ENCODE data around the gene MTA3.
"Not testable (repeated sequence)": the region's sequence is repeated elsewhere in the genome, so short reads cannot be mapped to it uniquely, and the experiment has no call there.

The MTA3 gene

GRCh38 chr2:42663828-42664227 lies 95.4 kb downstream of the MTA3 start:
- DNase-seq (ENCODE audit: low spot score): no peak

GRCh38 chr2:42673989-42674579 lies 105.7 kb downstream of the MTA3 start:
- DNase-seq (ENCODE audit: low spot score): no peak

- no peak for DNase-seq (ENCODE audit: low spot score)
Observed at GRCh38 chr2:42675815-42676214, 107.4 kb downstream of the MTA3 start.

GRCh38 chr2:42685303-42685702 lies 116.9 kb downstream of the MTA3 start:
- DNase-seq (ENCODE audit: low spot score): no peak

- DNase-seq (ENCODE audit: low spot score): no peak
Observed at GRCh38 chr2:42693013-42693615, 124.7 kb downstream of the MTA3 start.

- DNase-seq (ENCODE audit: low spot score): no peak
Observed at GRCh38 chr2:42693688-42694479, 125.5 kb downstream of the MTA3 start.

GRCh38 chr2:42696987-42697386 lies 128.6 kb downstream of the MTA3 start:
- no peak for DNase-seq (ENCODE audit: low spot score)

GRCh38 chr2:42698940-42699339 lies 130.5 kb downstream of the MTA3 start:
- no peak for DNase-seq (ENCODE audit: low spot score)

GRCh38 chr2:42706836-42707235 lies 138.4 kb downstream of the MTA3 start:
- DNase-seq (ENCODE audit: low spot score): no peak

- no peak for DNase-seq (ENCODE audit: low spot score)
Observed at GRCh38 chr2:42708179-42708578, 139.7 kb downstream of the MTA3 start.

GRCh38 chr2:42711896-42712295 lies 143.5 kb downstream of the MTA3 start:
- DNase-seq (ENCODE audit: low spot score): no peak

GRCh38 chr2:42712934-42713333 lies 144.5 kb downstream of the MTA3 start:
- no peak for DNase-seq (ENCODE audit: low spot score)

- DNase-seq (ENCODE audit: low spot score): no peak
Observed at GRCh38 chr2:42713920-42714319, 145.5 kb downstream of the MTA3 start.

- DNase-seq (ENCODE audit: low spot score): no peak
Observed at GRCh38 chr2:42714686-42715085, 146.3 kb downstream of the MTA3 start.

GRCh38 chr2:42721898-42722297 lies 153.5 kb downstream of the MTA3 start:
- no peak for DNase-seq (ENCODE audit: low spot score)

- peak; percentile 87 for DNase-seq (ENCODE audit: low spot score)
Observed at GRCh38 chr2:42722320-42723190, 154.1 kb downstream of the MTA3 start.

GRCh38 chr2:42723465-42723864 lies 155.0 kb downstream of the MTA3 start:
- DNase-seq (ENCODE audit: low spot score): no peak

GRCh38 chr2:42724886-42725285 lies 156.5 kb downstream of the MTA3 start:
- DNase-seq (ENCODE audit: low spot score): no peak

GRCh38 chr2:42725657-42726056 lies 157.2 kb downstream of the MTA3 start:
- DNase-seq (ENCODE audit: low spot score): no peak

- no peak for DNase-seq (ENCODE audit: low spot score)
Observed at GRCh38 chr2:42726680-42727079, 158.2 kb downstream of the MTA3 start.

- DNase-seq (ENCODE audit: low spot score): not testable (repeated sequence)
Observed at GRCh38 chr2:42731316-42731715, 162.9 kb downstream of the MTA3 start.

- DNase-seq (ENCODE audit: low spot score): no peak
Observed at GRCh38 chr2:42733852-42734251, 165.4 kb downstream of the MTA3 start.
